IPS DF 4.7 (cell line): ENCODE results near the gene KRT83.
"Not testable (repeated sequence)": the region's sequence is repeated elsewhere in the genome, so short reads cannot be mapped to it uniquely, and the experiment has no call there.

Experiments
- DNase-seq: peaks from one replicate; pipeline ENCODE4 v3.0.0-alpha.2; 2013; ENCODE audit warnings: low spot score; ENCODE audit errors: extremely low read depth

Gene KRT83

GRCh38 chr12:52353766-52354165, 32.6 kb upstream of the KRT83 start:
- no peak for DNase-seq

DNA sequence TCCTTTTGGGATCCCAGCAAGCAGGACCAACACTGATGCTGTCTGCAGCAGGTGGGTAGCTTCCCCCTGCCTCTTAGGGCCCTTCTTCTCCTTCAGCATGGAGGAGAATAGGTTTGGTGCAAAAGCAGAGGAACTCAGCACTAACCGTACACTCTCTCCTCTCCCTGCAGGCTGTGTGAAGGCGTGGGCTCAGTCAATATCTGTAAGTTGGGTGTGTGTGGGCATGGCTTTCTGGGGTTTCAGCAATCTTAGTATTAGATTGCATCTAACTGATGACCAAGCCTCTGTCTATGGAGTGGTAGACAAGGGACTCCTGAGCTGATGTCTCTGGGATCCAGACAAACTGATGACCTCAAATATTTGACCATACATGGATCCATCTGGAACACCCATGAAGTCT, 31.8 kb upstream of the KRT83 start:
- no peak for DNase-seq

DNA sequence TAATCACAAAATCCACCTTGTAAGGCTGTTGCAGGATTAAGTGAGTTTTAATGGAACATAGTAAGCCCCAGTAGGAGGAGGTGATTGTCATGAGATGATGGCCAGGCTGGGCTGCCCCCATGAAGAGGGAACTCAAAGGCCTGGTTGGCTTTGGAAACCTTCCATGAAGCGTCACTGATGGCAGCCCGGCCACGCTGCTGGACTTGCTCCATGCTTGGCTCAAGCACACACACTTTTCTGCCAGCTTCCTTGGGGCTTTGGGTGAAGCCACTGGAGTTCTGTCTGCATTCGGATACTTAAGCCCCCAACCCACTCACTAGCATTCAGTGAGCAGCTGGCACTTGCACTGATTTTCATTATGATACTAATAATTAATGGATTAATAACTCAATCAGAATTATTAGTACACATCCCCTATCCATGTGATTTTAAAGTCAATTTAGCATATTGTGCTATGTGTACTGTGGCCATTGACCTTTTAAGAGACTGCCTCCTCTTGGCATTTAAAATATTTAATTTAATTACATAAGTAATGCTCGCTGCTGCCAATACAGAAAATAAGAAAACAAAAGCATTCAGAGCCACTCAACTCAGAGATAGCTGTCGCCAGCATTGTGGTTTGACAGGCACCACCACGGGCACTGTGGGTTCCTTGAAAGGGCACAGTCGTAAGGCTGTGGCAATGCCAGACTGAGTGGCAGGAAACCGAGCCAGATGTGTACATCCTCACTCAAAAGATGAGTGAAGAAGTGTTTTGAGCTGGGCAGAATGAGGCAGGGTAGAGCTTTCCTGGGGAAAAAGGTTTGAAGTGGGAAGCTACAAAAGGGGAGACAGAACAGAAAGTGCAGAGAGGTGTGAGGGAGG, 30.2 kb upstream of the KRT83 start:
- DNase-seq = no peak

- DNase-seq = no peak
Observed at GRCh38 chr12:52350786-52351185, 29.6 kb upstream of the KRT83 start.

GRCh38 chr12:52350021-52350620, 28.9 kb upstream of the KRT83 start:
- DNase-seq = no peak

DNA sequence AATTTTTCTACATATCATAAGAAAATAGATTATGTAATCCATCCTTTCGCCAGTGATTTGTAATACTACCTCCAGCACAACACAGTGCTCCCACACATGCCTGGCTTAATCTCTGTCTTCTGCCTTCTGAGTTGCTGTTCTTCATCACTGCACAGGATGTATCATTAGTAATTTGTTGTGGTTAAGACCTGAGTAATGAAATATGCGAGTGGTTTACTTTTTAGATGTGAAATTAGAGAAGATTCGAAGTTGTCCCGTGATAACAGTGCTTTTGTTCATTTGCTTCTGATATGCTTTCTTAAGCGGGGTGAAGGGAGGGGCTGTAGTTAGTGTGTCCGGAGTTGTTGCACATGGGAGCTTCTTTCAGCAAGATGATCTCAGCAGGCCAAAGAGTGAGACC, 28.0 kb upstream of the KRT83 start:
- no peak for DNase-seq

- no peak for DNase-seq
Observed at GRCh38 chr12:52347551-52348510, 26.6 kb upstream of the KRT83 start.

DNA sequence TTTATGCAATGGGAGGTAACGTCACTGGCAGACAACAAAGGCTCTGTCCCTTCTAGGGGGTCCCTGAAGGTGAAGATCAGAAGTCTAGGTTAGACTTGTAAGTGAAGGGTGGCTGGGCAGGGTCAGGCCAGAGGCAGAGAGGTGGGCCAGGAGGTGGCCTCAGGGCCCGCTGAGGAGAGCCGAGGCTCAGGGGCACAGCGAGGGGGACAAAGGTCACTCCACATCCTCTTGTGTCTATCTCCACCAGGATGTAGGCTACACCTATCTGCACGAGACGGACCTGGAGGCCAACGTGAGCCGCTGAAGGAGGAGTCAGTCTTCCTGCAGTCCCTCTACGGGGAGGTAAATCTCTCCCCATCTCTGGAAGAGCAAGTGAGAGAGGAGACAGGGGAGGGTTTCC, 25.8 kb upstream of the KRT83 start:
- DNase-seq = no peak

GRCh38 chr12:52346593-52346992, 25.4 kb upstream of the KRT83 start:
- no peak for DNase-seq

DNA sequence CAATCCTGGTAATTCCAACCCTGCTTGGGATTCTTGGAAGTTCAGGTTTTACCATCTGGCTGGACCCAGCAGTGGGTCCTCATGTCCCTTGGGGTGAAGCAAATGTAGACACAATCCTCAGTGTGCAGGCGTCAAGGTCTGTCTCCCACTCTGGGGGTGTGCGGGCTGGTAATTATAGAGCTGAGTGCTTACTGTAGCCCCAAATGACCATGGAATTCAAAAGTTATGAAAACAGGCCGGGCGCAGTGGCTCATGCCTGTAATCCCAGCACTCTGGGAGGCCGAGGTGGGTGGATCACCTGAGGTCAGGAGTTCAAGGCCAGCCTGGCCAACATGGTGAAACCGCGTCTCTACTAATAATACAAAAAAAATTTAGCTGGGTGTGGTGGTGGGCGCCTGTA, 23.8 kb upstream of the KRT83 start:
- not testable (repeated sequence) for DNase-seq

GRCh38 chr12:52344111-52344510, 22.9 kb upstream of the KRT83 start:
- no peak for DNase-seq

GRCh38 chr12:52343550-52343949, 22.4 kb upstream of the KRT83 start:
- no peak for DNase-seq

DNA sequence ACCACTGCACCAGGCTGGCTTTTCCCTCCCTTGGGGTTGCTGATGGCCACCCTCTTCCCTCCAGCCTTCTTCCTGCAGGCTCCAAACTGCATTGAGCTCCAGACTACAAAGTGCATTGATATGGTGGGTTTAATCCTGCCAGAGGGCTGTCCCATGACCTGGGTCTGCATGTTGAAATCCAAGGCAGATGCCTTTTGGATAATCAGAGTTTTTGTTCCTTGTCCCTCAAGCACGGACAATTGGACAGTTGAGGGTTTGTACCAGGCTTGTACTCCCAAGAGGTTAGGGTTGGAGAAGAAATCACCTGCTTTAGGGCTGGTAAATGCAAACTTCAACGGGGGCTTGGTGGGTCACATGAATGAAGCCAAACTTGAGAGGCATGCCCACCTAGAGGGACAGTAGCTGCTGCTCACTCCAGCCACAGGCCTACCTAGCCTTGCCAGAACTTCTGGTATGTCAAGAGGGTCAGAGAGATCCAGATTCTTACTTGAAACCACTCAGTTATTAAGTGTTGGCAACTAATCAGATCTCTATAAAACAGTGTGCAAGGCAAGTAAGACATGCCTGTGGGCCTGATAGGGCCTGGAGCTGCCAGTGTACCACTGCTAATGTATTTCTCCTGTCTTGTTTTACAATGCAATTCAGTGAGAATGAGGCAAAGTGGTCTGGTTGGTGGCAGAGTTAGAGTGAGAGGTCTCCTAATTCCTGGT, 21.7 kb upstream of the KRT83 start:
- no peak for DNase-seq

DNA sequence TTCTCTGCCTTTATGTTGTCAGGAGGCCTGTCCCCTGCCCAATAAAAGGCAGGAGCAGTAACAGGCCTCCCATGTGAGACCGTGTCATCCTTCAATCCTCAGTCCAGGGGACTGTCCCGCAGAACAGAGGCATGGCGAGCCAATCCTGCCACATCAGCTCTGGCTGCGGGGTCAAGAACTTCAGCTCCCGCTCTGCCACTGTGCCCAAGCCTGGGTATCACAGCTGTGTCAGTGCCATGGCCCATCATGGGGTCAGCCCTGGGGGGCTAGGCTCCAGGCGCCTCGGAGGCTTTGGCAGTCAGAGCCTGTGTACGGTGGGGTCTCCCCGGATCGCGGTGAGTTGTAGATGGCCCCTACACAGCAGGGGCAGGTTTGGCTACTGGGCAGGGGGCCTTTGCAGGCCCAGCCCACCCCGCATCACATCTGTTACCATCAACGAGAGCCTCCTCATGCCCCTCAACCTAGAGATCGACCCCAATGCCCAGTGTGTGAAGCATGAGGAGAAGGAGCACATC, 19.9 kb upstream of the KRT83 start:
- no peak for DNase-seq

DNA sequence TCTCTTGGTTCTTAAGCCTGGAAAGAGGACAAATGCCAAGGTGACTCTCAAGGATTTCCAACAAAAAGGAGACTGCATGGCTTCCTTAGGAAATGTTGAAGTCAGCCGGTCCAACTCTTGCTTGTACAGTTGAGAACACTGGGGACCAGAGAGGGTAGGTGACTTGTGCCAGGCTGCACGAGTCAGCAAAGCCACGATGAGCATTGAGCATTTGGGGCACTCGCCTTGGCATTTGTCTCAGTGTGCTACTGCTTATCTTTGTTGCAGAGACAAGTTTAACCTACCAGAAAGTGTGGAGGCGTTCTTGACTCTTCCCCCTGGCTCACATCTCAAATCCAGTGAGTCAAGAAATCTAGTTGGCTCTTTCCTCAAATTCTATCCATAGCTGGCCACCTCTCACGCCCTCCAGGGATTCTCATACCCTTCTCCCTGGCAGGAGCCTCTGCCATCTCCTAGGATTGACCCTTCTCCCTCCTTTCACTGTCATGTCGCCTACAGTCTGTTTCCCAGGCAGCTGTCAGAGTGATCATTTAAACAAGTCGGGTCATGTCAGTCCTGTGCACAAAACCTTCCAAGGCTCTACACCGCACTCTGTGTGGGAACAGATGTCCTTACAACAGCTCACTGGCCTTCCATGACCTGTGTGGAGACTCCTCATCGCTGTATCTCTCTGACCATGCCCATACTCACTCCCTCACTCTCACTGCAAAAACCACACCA, 17.2 kb upstream of the KRT83 start:
- no peak for DNase-seq

GRCh38 chr12:52337054-52337453, 15.9 kb upstream of the KRT83 start:
- DNase-seq = no peak

- DNase-seq = no peak
Observed at GRCh38 chr12:52336641-52337040, 15.4 kb upstream of the KRT83 start.

DNA sequence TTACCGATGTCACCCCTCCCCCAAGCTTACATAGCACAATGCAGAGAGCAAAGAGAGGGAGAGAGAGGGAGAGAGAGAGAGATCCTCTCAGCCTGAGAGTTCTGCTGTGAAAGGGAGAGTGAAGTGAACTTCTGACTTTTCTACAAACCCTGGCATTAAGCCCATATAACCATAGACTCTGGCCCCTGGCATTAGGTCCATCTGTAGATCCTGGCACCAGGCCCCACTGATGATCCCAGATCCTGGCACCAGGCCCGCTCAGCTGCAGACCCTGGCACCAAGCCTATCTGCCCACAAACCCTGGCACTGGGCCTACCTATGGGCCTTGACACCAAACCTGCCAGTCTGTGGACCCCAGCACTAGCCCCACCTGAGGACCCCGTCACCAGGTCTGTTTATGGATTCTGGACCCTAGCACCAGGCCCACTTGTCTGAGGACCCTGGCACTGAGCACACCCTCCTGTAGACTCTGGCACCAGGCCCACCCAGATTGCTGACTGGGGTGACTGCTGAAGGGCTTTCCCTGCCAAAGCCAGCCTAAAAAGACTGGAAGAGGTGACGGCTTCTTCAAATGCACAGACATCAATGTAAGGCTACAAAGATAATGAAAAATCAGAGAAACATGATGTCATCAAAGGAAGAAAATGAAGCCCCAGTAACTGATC, 14.5 kb upstream of the KRT83 start:
- DNase-seq = no peak

- no peak for DNase-seq
Observed at GRCh38 chr12:52334185-52334584, 13.0 kb upstream of the KRT83 start.

GRCh38 chr12:52333321-52333720, 12.1 kb upstream of the KRT83 start:
- no peak for DNase-seq
